Measurements from ENCODE around the gene FSTL4.

- TF ChIP-seq CTCF (IDR thresholded peaks at IDR 0.05), result no peak
- TF ChIP-seq ZFX (IDR thresholded peaks at IDR 0.05; ENCODE audit: borderline replicate concordance), result no peak
Observed at GRCh38 chr5:133245191-133246052, 366.9 kb downstream of the FSTL4 start.
